OCI-LY3 (cell line): ENCODE results near the gene RBM10.

Experiments
- H2AFZ ChIP-seq: fragments of 200-600, 300-600 bp; shearing (Covaris generic); 2 replicates; pipeline ENCODE4 v1.6.0; 2014; ENCODE audit warnings: antibody characterized with exemption, low read depth, low read length
- H3K27ac ChIP-seq: fragments of 200-600, 300-600 bp; sonication (generic); 2 replicates; pipeline ENCODE4 v1.5.1; 2014; ENCODE audit warnings: mild to moderate bottlenecking, low read length, moderate library complexity, mixed read lengths
- H3K27me3 ChIP-seq: fragments of 200-600, 300-600 bp; sonication (generic); 2 replicates; pipeline ENCODE4 v1.6.1; 2014; ENCODE audit warnings: low read depth, low read length, mixed read lengths
- H3K36me3 ChIP-seq: fragments of 200-600, 300-600 bp; sonication (generic); replicated peaks from 2 replicates; pipeline ENCODE3; 2014; ENCODE audit warnings: low read depth, low read length, mixed read lengths
- H3K4me1 ChIP-seq: fragments of 300-600, 200-600 bp; sonication (generic); 2 replicates; pipeline ENCODE4 v1.6.1; 2014; ENCODE audit warnings: low read length, mixed read lengths
- H3K4me2 ChIP-seq: fragments of 200-600, 300-600 bp; sonication (generic); 2 replicates; pipeline ENCODE4 v1.6.1; 2014; ENCODE audit warnings: low read length, mixed read lengths
- H3K4me3 ChIP-seq: fragments of 300-600, 200-600 bp; sonication (generic); 2 replicates; pipeline ENCODE4 v1.5.1; 2014; ENCODE audit warnings: antibody characterized with exemption, mild to moderate bottlenecking, low read length, moderate library complexity
- H3K79me2 ChIP-seq: fragments of 300-600, 200-600 bp; shearing (Covaris generic); 2 replicates; pipeline ENCODE4 v1.6.1; 2014; ENCODE audit warnings: mild to moderate bottlenecking, low read length, mixed read lengths
- H3K9ac ChIP-seq: fragments of 300-600, 200-600 bp; shearing (Covaris generic); 2 replicates; pipeline ENCODE4 v1.6.0; 2014; ENCODE audit warnings: mild to moderate bottlenecking, low read length, moderate library complexity
- H3K9me3 ChIP-seq: fragments of 200-600, 300-600 bp; shearing (Covaris generic); 2 replicates; pipeline ENCODE4 v1.6.1; 2014; ENCODE audit warnings: low read length, mixed read lengths; ENCODE audit not compliant: insufficient read depth
- H4K20me1 ChIP-seq: fragments of 200-600, 300-600 bp; sonication (generic); 2 replicates; pipeline ENCODE4 v1.6.1; 2016; ENCODE audit warnings: low read length, mixed read lengths; ENCODE audit not compliant: insufficient read depth
- CTCF ChIP-seq: fragments of 200-600, 300-600 bp; sonication (generic); IDR thresholded peaks from 2 replicates; pipeline ENCODE4 v1.5.1; 2014; ENCODE audit warnings: antibody characterized with exemption, low read length, low read depth
- EZH2phosphoT487 ChIP-seq: fragments of 200-600 bp; shearing (Covaris generic); IDR thresholded peaks from 2 replicates; pipeline ENCODE4 v1.6.1; 2018; ENCODE audit warnings: antibody characterized with exemption, mixed run types, low read depth

The RBM10 gene

GRCh38 chrX:47227334-47227583 lies 82.2 kb downstream of the RBM10 start:
- Histone ChIP-seq H3K9me3 (no peaks in the 10 kb centered on the region), H3K9ac (no peak overlapping the region), H3K4me1 (peaks cover 3% of the 10 kb centered on the region), H2AFZ (no peak overlapping the region), H3K27me3 (no peaks in the 10 kb centered on the region), H3K27ac (no peak overlapping the region), H3K79me2 (peaks cover 2% of the 10 kb centered on the region), H3K4me3 (no peak overlapping the region), H3K36me3 (peaks cover 23% of the 10 kb centered on the region), H4K20me1 (peaks cover 1% of the 10 kb centered on the region; the same call in 1 of the 2 replicates), H3K4me2 (no peak overlapping the region)
- TF ChIP-seq CTCF = no peak
- no peak for TF ChIP-seq EZH2phosphoT487

- Histone ChIP-seq H3K27me3 (no peaks in the 10 kb centered on the region), H3K4me1 (peaks cover 6% of the 10 kb centered on the region), H2AFZ (no peak overlapping the region), H3K36me3 (peaks cover 18% of the 10 kb centered on the region), H3K4me2 (no peak overlapping the region), H3K9ac (no peak overlapping the region), H4K20me1 (no peaks in the 10 kb centered on the region), H3K4me3 (no peak overlapping the region), H3K9me3 (no peaks in the 10 kb centered on the region), H3K27ac (no peak overlapping the region), H3K79me2 (peaks cover under 1% of the 10 kb centered on the region; the same call in 1 of the 2 replicates)
- TF ChIP-seq CTCF (no peak), EZH2phosphoT487 (no peak)
These were observed 83.7 kb downstream of the RBM10 start for GRCh38 chrX:47228550-47229270.

GRCh38 chrX:47229427-47229826 lies 84.4 kb downstream of the RBM10 start:
- Histone ChIP-seq H3K36me3 (peaks cover 18% of the 10 kb centered on the region), H3K27me3 (no peaks in the 10 kb centered on the region), H3K9ac (no peak overlapping the region), H3K79me2 (peaks cover 7% of the 10 kb centered on the region), H4K20me1 (no peaks in the 10 kb centered on the region), H3K9me3 (no peaks in the 10 kb centered on the region), H3K4me2 (no peak overlapping the region), H2AFZ (no peak overlapping the region), H3K4me1 (peaks cover 7% of the 10 kb centered on the region), H3K4me3 (no peak overlapping the region), H3K27ac (no peak overlapping the region)
- no peak for TF ChIP-seq CTCF
- TF ChIP-seq EZH2phosphoT487 = no peak

GRCh38 chrX:47230136-47230868 lies 85.3 kb downstream of the RBM10 start:
- Histone ChIP-seq H3K27me3 (no peaks in the 10 kb centered on the region), H3K9me3 (no peaks in the 10 kb centered on the region), H3K4me2 (no peak overlapping the region), H3K4me3 (no peak overlapping the region), H3K27ac (no peak overlapping the region), H3K36me3 (peaks cover 12% of the 10 kb centered on the region), H3K4me1 (peaks cover 10% of the 10 kb centered on the region), H2AFZ (no peak overlapping the region), H3K79me2 (peaks cover 16% of the 10 kb centered on the region), H4K20me1 (no peaks in the 10 kb centered on the region), H3K9ac (no peak overlapping the region)
- TF ChIP-seq EZH2phosphoT487 (no peak), CTCF (no peak)
